Loucy (cell line): ENCODE measurements around the gene PDS5A.
"Not testable (repeated sequence)": the region's sequence is repeated elsewhere in the genome, so short reads cannot be mapped to it uniquely, and the experiment has no call there.

Source experiments
- CTCF ChIP-seq: fragments of 200-600 bp; sonication (generic); conservative IDR thresholded peaks from 2 replicates; pipeline ENCODE4 v1.5.1; 2014; ENCODE audit warnings: mild to moderate bottlenecking, antibody characterized with exemption, low read length
- EZH2phosphoT487 ChIP-seq: fragments of 200-600 bp; IDR thresholded peaks from 2 replicates; pipeline ENCODE4 v1.6.1; 2018; ENCODE audit warnings: antibody characterized with exemption, mild to moderate bottlenecking, moderate library complexity, borderline replicate concordance

DNA sequence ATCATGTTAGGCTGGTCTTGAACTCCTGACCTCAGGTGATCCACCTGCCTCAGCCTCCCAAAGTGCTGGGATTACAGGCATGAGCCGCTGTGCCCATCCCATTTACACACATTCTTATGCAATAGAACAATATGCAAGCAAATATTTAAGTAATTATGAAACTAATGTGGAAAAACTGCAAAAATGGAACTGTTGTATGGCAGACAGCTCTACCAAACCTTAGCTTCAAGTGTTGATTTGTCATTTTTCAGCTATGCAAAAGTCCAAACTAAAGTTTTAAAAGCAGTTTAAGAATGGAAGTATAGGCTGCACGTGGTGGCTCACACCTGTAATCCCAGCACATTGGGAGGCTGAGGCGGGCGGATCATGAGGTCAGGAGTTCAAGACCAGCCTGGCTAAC is 11.7 kb upstream of the PDS5A start:
- not testable (repeated sequence) for TF ChIP-seq CTCF, EZH2phosphoT487
